Islet precursor cell (in vitro differentiated cells): Measurements from ENCODE around the gene ASXL1.

Source experiments
- DNase-seq: peaks from one replicate; pipeline ENCODE4 v3.0.0-alpha.2; 2018

Gene ASXL1

DNA sequence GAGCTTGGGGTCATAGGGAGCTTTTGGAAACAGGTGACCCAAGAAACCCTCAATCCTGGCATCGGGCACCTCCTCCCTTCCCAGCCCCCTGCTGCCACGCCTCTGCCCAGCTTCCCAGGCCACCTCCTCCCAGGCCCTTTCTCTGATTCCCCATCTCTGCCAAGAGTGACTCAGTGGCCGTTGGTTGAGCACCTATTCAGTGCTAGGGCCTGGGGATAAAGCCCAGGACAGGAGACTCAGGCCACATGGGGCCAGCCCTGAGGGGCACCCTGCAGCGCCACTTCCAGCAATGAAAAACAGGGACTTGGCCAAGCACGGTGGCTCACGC is 110.1 kb downstream of the ASXL1 start:
- DNase-seq: no peak

DNA sequence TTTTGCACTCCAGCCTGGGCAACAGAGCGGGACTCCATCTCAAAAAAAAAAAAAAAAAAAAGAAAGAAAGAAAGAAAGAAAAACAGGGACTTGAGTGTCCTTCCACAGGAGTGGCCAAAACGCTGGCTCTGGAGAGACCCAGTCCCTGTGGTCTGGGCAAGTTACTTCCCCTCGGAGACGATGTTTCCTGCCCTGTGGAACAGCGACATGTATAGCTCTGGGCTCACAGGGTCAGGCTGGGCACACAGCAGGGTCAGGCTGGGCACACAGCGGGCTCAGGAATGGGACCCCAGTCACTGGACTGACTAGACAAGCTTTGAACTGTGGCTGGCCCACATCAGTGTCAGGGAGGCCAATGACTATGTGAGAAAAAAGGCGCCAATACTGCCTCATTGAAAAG is 110.7 kb downstream of the ASXL1 start:
- DNase-seq: no peak

DNA sequence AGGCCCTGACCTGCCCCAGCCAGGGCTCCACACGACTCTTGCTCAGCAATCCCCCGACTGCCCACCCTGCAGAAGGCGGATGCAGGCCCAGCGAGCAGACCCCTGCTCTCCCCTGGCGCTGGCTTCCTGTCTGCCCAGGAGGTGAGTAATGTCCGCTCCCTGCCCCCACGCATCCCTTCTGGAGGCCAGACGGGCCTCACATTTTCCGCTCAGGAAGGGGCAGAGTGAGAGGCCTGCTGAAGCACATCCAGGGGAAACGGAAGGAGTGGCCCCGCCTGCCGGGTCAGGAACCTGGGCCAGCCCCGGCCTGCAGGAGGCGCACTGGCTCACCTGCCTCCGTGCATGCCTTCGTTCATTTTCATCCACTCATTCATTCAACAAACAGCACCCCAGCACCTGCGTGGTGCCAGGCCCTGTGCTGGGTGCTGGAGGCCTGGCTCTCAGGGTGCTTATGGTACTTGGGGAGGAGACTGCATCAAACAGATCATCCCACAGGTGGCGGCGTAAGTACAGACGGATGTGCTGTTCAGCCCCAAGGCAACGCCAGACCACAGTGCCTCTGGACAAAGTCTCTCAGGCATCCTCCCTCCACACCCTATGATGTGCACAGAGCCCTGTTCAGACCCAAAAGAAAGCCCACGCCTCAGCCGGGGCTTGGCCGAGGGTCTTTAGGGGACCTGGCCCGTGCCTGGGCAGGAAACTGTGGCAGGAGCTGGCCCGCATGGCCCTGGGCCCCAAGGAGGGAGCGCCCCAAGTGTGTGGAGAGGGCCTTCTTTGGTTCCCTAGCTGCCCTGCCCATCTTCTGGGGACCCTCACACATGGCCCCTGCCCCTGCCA is 112.1 kb downstream of the ASXL1 start:
- DNase-seq: peak; percentile 94

DNA sequence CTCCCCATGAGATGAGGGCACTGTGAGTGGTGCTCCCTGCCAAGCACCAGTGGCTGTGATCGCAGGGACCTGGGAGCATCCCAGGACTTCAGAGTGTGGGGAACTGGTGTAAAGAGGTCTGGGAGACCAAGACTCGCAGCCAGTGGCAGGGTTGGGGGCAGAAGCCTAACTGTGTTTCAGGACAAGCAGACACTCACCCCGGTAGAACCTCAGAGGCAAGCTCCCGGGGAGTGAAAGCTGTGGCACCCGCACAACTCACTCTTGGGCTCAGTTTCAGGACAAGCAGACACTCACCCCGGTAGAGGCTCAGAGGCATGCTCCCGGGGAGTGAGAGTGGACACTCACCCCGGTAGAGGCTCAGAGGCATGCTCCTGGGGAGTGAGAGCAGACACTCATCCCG is 112.8 kb downstream of the ASXL1 start:
- DNase-seq: no peak

DNA sequence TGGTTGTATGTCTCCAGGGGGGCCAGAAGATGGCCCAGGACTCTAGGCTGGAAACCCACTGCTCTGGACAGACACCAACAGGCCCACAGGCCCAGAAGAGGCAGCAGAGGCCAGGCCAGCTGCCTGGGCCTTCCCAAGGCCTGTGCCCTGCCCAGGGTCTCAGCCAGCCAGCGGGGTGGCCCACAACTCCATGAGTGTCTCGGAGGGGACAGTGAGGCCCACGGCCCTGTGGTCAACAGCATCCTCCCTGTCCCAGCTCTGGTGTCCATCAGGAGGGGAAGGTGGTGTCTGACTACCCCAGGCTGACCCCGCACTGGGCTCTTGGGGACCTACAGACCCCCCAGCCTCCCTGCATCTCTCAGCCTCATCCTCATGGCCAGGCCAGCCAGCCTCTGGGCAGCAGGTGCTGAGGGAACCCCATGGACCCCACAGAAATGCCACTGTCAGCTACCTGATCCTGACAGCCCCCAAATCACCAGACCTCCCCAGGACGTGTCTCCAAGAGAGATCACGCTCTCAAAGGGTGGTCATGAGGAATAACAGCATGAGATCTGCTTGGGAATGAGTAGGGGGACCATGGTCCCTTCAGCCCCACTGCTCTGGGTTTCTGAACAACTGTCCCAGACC is 114.6 kb downstream of the ASXL1 start:
- DNase-seq: no peak

DNA sequence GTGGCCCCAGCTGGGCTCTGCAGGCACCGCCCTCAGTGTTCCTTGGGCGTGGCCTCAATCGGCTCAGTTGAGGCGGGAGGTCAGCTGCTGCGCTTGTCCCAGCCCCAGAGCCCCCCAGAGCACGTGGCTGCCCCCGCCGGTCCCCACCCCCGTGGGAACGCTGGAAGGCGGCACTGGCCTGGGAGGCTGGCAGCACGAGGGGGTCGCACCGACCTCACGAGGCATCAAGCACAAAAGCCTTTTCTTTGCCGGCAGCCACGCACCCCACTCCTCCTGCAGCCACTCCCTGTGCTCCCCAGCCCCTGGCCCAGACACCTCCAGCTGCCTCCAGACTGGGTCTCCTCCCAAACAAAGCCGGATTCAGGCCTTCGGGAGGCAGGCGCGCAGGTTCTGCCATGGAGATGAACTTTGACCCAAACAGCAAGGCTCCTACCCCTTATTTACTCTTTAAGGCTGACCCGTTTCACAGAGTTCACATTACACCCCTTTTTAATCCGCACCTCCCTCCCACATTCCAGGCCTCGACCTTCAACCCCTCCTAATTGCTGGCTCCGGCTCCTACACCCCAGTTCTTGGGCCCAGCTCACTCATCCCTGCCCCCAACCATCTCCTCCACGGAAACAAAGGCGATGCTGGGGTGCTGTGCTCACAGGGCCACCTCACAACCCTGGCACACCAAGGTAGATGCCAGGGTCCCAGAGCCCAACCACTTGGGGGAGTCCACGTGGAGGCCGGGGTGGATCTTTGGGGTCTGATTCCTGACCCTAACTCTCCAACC is 115.3 kb downstream of the ASXL1 start:
- no peak for DNase-seq

DNA sequence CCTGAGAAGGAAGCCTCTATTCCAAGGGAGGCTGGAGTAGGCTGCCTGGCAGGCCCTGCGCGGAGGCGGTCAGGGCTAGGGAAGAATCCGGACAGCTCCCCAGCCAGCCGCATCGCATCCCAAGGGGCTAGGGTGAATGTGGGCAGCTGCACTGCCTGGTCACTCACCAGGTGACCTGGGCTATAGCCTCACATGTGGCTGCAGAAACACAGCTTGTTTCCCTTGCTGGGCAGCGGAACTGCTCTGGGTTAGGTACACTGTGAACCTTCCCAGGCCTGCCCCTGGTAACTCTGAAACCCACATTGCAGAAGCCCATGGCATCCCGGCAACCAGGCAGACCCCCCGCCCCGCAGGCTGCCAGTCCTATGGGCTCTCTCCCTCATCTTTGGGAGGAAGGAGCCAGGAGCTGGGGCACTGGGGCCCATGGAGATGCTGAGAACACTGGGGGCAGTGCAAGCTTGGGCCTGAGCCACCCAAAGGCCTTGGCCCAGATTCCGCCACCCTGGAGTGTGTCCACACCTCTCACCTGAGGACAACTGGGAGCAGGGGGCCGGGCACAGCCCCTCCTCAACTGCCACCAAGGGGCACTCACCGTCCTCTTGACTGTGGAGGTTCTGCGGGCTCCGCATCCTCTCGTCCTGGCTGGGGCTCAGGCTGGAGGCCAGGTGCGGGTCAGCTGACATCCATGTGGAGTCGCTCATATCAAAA is 116.0 kb downstream of the ASXL1 start:
- DNase-seq: no peak

DNA sequence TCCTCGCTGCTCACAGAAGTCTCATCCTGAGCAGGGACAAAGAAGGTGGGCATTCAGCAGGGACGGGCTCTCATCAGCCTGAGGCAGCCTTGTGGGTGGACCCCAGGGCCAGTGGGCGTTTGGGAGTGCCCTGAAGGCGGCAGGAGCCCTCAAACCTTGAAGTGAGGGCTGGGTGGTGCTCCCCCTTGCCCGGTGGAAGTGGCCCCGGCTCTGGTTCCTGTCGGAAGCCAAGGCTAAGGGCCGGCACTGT is 116.5 kb downstream of the ASXL1 start:
- DNase-seq: no peak

DNA sequence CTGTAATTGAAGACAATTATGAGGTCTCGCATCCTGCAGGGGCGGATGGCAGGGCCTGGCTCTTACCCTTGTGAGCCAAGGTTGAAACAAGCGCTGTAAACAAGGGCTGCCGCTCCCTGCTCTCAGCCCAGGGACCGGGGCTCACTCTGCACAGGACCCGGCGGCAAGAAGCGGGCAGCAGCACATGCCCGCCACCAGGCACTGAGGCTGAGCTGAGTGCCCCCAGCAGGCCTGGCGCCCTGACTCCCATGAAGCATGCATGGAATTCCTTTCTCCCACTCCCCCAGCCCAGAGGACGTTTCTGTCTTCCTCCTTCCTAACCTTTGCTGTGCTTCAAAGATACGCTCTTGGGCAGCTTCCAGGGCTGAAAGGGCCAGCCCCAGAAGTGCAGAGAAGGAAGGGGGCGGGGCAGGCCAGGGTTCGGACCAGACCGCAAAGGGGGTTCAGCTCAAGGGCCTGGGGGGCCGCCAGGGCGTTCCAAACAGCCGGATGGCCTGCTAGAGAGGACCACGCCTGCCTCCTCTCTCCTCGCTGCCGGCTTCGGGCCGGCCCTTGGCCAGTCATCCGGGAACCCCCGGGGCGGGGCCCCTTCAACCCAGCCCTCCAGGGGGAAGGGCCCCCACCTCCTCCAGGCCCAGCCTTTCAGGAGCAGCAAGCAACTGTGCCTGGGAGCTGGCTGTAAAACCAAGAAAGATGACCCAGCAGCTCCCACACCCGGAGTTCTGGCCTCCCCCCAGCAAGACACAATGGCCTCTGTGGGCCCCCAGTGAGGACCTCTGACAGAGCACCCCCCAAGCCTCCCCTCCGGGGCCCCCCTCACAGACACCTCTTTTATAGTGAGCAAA is 117.1 kb downstream of the ASXL1 start:
- DNase-seq: peak; percentile 90

DNA sequence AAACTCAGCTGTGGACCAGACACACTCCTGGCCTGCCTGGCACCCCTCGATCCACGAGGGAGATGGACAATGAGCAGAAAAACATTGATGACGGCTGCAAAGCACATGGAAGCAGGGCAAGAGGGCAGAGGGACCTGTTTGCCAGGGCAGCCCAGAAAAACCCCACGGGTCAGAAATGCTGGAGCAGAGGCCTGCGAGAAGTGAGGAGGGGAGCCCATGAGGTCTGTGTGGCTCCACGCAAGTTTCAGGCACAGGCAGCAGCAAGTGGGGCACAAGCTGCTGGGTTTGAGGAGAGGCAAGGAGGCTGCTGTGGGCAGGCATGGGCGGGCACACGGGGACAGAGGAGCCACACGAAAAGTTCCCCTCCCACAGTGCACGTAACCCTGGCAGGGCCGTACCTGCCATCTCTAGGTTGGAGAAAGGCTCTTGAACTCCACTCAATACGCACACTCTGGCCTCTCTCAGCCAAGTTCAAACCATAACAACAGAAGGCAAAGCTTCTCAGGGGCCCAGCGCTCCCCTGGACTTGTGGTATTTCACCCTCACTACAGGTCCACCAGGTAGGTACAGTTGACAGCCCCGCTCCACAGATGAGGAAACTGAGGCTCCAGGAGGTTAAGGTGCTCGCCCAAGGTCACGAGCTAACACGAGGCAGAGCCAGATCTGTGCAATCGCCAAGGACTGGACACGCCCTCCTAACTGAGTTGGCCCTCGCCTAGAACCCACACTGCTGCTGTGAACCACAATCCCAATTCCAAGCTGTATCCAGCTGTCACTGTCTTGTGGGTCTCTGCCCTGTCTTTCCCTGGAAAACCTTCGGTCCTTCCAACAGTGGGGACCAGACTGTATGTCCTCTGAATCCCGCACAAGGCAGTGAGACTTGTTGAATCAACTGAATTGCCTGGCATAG is 118.8 kb downstream of the ASXL1 start:
- no peak for DNase-seq

DNA sequence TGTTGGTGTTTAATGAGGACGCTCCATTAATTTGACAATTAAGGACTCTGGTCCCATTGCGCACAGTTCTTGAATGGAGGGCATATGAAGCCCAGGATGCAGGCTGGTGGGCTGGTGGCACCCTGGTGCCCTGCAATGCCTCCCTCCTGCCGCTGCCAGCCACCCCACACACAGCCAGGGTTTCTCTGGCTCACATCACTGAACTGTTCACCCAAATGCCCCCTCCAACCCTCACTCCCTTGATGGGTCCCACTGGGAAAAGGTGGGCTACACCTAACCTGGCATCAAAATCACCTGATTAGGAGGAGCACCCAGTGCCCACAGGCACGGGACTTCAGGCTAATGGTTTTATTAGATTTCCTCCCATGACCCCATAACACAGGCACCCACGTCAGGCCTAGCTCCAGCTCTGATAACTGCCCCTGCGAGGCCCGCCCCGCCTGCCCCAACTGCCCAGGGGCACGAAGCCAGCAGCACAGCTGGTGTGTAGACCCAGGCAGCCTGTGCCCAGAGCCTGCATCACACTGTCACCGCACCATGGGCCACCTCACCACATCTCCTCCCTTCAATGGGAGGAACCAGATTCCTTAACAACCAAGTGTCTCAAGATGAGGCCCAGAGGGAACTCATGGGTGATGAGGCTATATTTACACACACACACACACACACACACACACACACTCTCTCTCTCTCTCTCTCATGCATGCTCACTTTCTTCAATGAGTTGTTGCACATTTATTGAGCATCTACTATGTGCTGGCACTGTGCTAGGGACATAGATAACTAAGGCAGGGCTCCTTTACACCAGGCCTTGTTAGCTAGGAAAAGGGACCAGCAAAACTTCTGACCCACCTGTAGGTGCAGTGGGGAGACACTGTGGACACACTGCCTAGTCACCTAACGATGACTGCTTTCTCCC is 119.7 kb downstream of the ASXL1 start:
- DNase-seq: no peak

DNA sequence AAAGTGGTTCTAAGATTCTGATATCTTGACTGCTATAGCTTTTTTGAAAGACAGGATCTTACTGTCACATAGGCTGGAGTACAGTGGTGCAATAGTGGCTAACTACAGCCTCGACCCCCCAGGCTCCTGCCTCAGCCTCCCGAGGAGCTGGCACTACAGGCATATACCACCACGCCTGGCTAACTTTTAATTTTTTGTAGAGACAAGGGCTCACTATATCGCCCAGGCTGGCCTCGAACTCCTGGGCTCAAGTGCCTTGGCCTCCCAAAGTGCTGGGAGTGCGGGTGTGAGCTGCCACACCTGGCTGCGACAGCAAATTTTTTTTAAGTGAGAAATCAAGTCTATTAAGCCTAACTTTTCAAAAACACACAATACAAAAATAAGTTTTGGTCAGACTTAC is 120.4 kb downstream of the ASXL1 start:
- no peak for DNase-seq

DNA sequence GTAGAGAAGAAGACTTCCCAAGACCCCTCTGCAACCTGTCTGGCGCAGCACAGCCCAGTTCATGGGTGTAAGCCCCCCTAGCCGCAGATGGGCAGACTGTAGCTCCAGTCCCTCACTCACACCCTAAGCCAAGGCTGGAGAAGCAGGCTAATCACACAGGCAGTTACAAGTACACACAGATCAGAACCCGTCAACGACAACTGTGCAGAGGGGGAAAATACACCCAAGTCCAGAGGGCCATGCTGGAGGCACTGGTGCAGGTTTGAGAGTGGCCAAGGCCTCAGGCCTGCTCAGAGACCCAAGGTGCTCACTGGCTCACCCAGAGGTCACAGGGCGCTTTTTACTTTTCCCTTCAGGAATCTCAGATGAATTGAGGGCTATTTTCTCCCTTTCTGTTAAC is 120.9 kb downstream of the ASXL1 start:
- DNase-seq: peak; percentile 43

DNA sequence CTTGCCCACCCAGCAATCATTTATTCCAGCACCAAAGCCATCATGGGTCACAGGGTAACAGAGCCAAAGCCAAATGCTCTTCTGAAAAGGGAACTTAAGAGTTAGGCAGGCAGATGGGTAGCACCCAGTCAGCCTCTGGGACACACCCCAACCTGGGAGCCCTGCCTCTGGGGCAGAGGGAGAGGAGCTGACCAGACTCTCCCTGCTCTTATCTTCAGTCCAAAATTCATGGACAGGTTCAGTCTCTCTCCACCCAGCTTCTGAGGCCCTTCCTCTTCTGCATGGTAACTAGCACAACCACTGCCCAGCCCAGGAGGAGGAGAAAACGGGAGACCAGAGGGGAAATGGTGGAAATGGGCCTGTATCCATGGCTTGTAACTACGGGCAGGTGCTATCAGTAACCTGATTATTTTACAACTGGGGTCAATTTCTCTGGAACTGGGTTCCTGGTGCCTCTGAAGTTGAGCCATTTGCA is 121.6 kb downstream of the ASXL1 start:
- DNase-seq: peak; percentile 38

DNA sequence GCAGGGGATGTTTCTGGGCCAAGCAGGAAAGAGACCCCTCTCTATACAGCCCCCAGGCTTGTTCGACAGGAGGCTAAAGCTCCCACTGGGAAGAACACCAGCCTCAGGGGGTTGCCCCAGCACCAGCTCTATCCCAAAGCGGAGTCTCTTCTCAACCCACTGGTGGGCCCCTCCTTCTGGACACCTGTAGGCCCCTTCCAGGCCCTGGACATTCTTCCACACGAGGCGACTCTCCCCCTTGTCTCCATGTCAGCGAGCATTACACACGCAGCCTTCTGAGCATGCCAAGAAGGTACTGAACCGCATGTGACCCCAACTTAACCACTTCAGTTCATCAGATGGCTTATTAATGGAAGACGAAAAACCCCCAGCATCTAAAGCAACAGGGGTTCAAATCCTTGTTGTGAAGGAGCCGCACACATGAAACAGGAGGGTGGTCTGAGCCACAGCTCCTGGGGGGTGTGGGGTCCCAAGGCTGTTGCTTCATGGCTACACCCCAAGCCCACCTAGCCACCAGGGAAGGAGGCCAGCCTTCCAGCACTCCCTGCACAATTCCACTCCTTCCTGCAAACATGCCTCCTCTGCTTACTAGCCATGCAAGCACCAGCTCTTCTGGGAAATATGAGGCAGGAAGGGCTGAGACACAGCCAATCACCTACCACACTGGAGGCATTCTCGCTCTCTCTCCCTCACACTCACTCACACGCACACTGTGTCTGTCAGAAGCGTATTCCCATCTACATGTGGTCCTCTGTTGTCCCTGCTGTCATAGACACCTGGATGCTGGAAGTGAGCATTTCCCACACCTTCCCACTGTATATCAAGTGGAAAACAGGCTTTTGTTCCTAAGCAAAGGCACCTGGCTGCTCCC is 122.5 kb downstream of the ASXL1 start:
- peak; percentile 52 for DNase-seq

DNA sequence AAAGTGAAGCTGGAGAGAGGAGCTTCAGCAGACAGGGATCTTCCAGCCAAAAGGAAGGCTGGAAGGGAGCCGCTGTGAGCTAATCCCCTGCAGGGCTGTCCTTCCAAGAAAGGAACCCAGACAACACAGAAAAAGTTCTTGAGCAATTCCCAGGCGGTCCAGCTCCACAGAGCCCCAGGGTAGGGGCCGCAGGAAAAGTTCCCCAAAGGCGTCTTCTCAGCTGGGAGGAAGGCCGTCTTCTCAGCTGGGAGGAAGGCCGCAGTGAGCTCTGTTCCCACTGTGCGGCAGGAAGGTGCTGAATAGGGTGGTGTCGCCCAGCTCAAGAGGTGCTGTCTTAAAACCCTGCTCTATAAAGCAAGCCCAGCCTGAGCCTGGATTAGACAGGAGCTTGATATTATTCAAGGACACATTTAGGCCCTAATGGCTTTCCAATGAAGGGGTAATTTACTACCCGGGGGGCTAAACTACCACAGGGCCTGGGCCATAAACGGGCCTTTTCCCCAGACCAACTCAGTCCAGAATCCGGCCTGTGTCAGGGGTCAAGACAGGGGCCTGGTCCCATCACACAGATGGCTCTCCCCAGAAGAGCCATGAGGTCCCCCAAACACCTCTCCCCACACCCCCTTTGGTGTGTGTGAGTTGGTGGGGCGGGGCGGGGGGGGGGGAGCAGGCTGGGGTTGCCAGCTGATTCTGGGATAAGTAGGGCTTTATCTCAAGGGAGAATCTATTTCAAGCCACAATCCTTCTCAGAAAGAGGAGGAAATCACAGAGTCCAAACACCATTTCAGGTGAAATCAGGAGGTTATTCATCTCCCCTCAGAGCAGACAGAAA is 123.4 kb downstream of the ASXL1 start:
- DNase-seq: peak; percentile 65

DNA sequence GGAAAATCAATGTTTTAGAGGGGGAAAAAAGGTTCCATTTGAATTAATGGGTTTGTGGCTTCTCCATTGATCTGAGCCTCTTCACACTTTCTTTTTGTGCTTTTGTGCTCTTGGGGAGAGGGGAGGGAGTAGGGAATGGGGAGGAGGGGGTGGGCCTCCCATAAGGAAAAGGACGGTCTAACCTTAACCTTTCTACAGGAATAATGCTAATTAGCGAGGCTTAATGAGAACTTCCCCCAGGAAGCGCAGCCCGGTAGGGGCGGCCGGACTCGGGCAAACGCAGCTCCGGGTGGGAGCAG is 124.0 kb downstream of the ASXL1 start:
- no peak for DNase-seq

DNA sequence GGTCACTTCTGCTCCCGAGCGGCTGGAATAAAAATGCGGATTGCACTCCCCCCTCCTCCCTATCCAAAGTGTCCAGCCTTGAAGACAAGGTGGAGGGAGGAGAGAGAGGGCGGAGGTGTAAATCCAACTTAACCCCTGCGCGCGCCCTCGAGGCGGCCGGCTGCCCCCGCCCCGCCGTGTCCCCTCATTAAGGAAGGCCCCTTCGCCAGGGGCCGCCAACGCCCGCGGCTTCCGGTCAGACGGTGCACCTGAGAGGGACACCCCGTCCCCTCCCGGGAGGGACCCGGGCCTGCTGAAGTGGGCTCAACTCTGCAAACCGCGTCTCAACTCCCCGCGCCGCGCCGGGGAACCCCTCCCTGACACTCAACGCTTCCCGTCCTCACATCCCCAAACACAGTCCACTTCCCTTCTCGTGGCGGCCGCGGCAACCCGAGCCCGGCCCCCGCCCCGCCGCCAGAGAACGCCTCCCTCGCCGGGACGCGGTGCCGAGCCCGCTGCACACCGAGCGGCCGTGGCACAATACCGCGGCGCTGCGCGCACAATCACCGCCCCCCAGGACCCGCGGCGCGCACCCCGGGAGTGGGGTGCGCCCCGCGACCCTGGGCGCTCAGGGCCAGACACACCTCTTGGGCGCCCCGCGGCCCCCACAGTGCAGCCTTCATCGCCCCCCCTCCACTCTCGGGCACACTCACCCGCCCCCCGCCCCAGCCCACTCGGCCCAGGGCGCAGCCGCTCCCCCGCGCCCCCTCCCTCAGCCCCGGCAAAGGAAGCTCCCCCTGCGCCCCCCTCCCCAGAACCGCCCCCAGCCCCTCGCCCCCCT is 124.5 kb downstream of the ASXL1 start:
- DNase-seq: peak; percentile 66
